HepG2 (cell line): Measurements from ENCODE around the gene MMD2. TPM values are rescaled to one million over a fixed set of nuclear protein-coding genes. Genes with fewer than 3 reads are reported as not detected.

Experiments
- ARID3A ChIP-seq: IDR thresholded peaks from 2 replicates; pipeline ENCODE4 v1.6.1; 2012; ENCODE audit warnings: low read depth, low read length, improper control_type of control experiment
- ATF6 ChIP-seq: sonication (generic); formaldehyde crosslinking; conservative IDR thresholded peaks from 2 replicates; pipeline ENCODE4 v1.4.0; 2020; ENCODE audit warnings: missing genetic modification reagents
- CEBPB ChIP-seq: IDR thresholded peaks from 2 replicates; pipeline ENCODE4 v1.6.1; 2011; ENCODE audit warnings: low read depth, low read length, improper control_type of control experiment, borderline replicate concordance
- EHMT2 ChIP-seq: fragments of 200-600 bp; sonication (generic); IDR thresholded peaks from 2 replicates; pipeline ENCODE4 v1.7.0; 2017; ENCODE audit warnings: antibody characterized with exemption, low read depth, low read length, borderline replicate concordance
- ETV5 ChIP-seq: IDR thresholded peaks from 2 replicates; pipeline ENCODE4 v1.6.1; 2018; ENCODE audit warnings: missing biosample characterization, missing genetic modification reagents, inconsistent platforms, borderline replicate concordance
- JARID2 ChIP-seq: sonication (generic); formaldehyde crosslinking; IDR thresholded peaks from 2 replicates; pipeline ENCODE4 v1.8.1; 2023; ENCODE audit warnings: missing genetic modification reagents, inconsistent platforms; ENCODE audit not compliant: insufficient replicate concordance
- PHB2 ChIP-seq: fragments of 450-650 bp; IDR thresholded peaks from 2 replicates; pipeline ENCODE4 v1.6.1; 2018; ENCODE audit not compliant: partially characterized antibody
- SNRNP70 ChIP-seq: fragments of 200-400 bp; formaldehyde crosslinking; IDR thresholded peaks from 2 replicates; pipeline ENCODE4 v1.6.1; 2017; ENCODE audit warnings: mild to moderate bottlenecking, low read depth, low read length, moderate library complexity
- SOX5 ChIP-seq: IDR thresholded peaks from 2 replicates; pipeline ENCODE4 v1.6.1; 2016; ENCODE audit warnings: borderline replicate concordance
- ZBTB37 ChIP-seq: sonication (generic); formaldehyde crosslinking; IDR thresholded peaks from 2 replicates; pipeline ENCODE4 v1.4.0; 2020; ENCODE audit warnings: mild to moderate bottlenecking, missing genetic modification reagents
- ZFP36L1 ChIP-seq: sonication (generic); formaldehyde crosslinking; IDR thresholded peaks from 2 replicates; pipeline ENCODE4 v1.8.0; 2022; ENCODE audit warnings: mild to moderate bottlenecking, missing genetic modification reagents, moderate library complexity
- ZNF362 ChIP-seq: sonication (generic); formaldehyde crosslinking; IDR thresholded peaks from 2 replicates; pipeline ENCODE4 v1.4.0; 2020; ENCODE audit warnings: missing genetic modification reagents, mild to moderate bottlenecking, borderline replicate concordance
- polyA plus RNA-seq, 8 experiments: library from polyadenylated mRNA; depleted of rRNA in 3 of 8; stranded (reverse) in 7 of 8; unstranded in 1 of 8; fragments of >200 nt; fragmentation: Illumina TruSeq in 4 of 8; extraction: Trizol in 4 of 8; gene quantifications; 2 replicates each; pipeline versions ENCODE4 v1.2.1 to v1.2.3, GENCODE V29; 2011 to 2016; ENCODE audit warnings: low read depth in 4 of 8, missing spikeins in 1 of 8, mixed read lengths in 1 of 8; ENCODE audit not compliant: insufficient read depth in 1 of 8
- total RNA-seq, 5 experiments: library from RNA; depleted of rRNA; stranded (reverse); fragments of >200 nt; fragmentation: Illumina TruSeq; extraction: Trizol; gene quantifications; 2 replicates each; pipeline ENCODE4 v1.2.3, GENCODE V29; 2016; ENCODE audit warnings: low read depth in 1 of 5

Gene MMD2
- total and polyA plus RNA-seq, 2 of the 13 experiments (the other 11 are each of a cell fraction or from before 2014, with no cell fraction given) = not detected

- TF ChIP-seq ATF6 (CRISPR knock-in tag) (no peak), JARID2 (CRISPR knock-in tag) (no peak), EHMT2 (no peak), SOX5 (CRISPR knock-in tag) (no peak), ETV5 (CRISPR knock-in tag) (no peak), ZFP36L1 (CRISPR knock-in tag) (no peak), ARID3A (no peak), PHB2 (no peak), ZNF362 (CRISPR knock-in tag) (no peak), SNRNP70 (no peak), CEBPB (no peak), ZBTB37 (CRISPR knock-in tag) (no peak)
Measured at GRCh38 chr7:4857189-4857588, 101.8 kb downstream of the MMD2 start (continued).
